HG03342 (cell line): ENCODE results near the gene CFAP45.
A peak's percentile ranks its signal among the peaks of the same experiment; 100 is the strongest.
"Not testable (repeated sequence)": the region's sequence is repeated elsewhere in the genome, so short reads cannot be mapped to it uniquely, and the experiment has no call there.

Experiments
- ATAC-seq: cut with Tn5 transposase; IDR thresholded peaks from one replicate; pipeline ENCODE4 v1.9.1; 2021; ENCODE audit warnings: mild to moderate bottlenecking, moderate library complexity; ENCODE audit not compliant: unreplicated experiment

The CFAP45 gene

DNA sequence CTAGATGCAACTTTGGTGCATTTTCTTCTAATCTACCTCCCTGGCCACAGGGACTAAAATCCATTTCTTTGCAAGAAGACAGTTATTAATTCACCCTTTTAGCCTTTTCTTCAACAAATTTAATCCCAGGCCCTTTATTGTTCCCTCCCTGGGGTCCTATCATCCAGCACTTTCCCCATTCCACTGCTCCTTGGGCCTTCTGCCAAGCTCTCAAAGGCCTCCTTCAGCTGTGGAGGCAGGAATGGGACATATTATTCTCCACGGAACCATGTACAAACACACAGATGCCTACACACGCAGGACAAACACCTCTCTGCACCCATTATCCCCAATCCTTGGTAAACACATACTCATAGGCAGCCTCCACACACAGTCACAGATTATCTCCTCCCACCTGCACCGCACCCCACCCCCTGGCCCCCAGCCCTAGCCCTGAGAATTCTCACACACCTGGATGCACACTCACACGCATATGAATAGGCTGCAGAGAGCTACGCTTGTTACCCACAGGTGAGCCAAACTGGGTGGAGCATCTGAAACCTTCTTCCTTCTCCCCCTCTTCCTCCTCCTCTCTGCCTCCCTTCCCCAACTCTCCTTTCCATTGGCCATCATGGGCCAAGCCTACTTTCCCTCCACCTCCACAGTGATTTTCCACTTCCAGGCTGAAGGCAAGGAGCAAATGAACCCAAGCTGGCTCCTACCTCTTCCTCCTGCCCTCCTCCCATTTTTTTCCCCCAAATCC lies 13.7 kb upstream of the CFAP45 start:
- ATAC-seq, result no peak

DNA sequence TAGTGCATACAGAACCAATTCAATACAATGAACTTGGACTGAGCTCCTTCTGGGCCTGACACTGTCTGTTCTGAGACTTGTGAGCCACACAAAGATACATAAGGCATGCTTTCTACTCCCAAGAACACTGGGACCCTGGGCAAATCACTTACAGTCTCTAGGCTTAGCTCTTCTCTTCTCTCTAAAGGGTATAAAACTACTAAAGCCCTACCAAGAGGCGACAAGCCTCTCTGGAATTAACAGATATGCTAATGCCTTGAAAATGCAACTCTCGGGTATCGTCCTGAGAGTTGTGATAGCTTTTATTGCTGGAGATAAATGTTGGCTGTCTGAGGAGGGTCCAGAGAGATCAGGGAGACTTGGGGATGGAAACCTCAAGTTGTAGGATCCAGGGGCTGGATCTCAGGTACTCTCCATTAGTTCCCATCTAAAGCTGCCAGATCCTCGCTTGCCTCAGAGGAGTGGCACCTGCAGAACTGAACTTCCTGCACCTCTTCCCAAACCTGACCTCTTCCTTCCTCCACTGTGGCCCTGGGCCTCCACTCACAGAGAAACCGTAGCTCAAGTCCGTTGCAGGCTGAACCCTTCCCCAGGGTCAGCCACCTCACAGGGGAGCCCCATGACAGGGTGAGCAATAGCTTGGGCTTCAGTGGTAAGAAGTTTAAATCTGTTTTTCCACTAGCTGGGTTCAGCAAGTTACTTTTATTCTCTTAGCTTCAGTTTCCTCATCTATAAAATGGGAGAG lies 11.5 kb upstream of the CFAP45 start:
- no peak for ATAC-seq

DNA sequence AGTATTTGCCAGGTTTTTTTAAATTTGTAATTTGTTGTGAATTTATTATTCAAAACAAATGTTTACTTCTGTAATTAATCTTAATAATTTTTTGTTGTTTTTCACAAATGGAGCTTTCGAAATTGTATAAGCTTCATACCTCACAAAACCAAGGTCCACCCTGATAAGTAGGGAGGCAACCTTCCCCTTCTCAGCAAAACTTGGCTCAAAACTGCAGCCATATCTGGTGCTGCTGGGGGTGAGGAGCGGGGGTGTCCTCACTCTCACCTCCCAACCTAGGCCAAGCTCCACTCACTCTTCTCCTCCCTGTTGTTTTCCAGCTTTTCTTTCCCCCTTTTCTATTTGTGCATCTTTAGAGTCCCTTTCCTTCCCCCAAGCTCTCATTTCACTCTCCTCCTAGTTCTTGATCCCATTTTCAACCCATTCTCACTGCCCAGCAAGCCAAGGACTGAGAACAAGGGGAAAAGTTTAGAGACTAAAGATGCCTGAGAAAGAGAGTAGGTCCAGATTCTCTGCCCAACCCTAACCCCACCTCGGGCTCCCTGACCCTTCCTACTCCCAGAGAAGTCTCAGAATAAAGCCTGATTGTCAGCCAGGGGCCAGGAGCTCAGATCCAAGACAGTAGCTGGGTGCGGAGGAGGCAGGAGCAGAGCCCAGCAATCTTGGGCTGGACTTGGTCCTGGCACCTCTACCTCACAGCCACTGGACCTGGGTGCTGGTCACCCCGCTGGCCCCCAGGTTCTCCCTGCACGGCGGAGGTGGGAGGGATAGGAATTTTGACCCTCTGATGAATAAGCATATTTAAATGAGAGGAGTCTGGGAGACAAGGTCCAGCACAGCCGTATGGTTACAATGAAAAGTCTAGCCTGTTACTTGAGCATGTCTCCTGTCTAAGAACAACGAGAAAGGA lies 8.3 kb upstream of the CFAP45 start:
- ATAC-seq, result no peak

DNA sequence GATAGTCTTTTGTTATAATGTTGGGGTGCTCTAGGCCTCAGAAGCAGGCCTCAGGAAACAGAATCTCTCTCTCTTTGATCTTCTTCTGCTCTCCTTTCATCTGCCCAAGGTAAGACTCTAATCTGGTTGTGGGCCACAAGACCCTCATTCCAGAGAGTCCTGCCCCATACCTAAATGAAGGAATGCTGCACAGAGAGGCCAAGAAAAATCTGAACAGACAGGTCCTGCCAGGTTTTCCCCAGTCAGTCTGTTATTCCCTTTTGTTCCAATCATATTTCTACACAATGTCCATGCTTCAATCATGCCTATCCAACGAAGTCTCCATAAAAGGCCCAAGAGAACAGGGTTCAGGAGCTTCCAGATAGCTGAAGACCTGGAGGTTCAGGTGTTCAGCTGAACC lies 7.0 kb upstream of the CFAP45 start:
- no peak for ATAC-seq

- ATAC-seq, result not testable (repeated sequence)
Observed at GRCh38 chr1:159904036-159904435, 4.1 kb upstream of the CFAP45 start.

DNA sequence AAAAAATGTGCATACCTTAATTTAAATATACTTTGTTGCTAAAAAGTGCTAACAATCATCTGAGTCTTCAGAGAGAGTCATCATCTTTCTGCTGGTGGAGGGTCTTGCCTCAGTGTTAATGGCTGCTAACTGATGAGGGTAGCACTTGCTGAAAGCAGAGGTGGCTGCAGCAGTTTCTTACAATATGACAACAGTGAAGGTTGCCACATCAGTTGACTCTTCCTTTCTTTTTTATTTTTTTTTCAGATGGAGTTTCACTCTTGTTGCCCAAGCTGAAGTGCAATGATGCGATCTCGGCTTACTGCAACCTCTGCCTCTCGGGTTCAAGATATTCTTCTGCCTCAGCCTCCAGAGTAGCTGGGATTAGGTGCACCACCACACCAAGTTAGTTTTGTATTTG lies 2.6 kb upstream of the CFAP45 start:
- no peak for ATAC-seq

DNA sequence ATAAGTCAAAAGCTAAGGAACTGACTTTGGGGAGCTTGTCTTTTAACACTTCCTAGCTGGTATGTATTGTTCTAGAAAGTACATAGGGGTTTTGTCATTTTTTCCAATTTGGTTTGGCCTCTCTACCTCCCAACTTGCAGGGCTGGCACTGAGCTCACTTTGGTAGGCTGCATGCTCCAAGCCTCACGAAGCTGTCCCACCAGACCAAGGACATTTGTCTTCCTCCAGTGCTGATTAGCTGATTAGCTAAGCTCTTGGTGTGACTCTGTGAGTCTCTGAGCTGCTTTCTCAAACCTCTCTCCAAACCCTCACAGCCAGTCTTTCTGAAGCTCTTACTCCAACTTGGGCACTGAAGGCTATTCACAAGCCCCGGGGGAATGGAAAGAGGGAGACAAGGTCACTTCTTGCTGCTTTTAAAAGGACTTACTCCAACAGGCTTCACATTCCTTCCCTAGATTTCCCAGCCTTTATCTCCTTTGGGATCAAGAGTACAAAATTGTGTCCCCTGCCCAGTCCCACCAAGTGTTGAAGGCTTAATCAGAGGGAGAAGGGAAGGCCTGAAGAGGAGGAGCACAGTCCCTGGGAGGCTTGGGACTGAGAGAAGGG lies 893 bp upstream of the CFAP45 start:
- no peak for ATAC-seq

DNA sequence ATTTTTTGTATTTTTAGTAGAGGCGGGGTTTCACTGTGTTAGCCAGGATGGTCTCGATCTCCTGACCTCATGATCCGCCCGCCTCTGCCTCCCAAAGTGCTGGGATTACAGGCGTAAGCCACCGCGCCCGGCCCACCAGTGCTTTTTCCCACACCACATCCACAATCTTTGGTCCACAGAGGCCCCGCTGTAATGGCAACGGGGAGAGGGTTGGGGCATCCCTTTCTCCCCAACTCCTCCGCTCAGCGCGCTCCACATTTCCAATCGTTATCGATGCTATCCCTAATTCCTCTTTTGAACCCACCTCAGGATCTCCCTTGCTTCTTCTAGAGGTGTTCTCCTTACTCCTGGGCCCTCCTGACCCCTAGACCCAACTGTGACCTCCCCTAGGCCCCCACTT lies 331 bp downstream of the CFAP45 start:
- not testable (repeated sequence) for ATAC-seq

DNA sequence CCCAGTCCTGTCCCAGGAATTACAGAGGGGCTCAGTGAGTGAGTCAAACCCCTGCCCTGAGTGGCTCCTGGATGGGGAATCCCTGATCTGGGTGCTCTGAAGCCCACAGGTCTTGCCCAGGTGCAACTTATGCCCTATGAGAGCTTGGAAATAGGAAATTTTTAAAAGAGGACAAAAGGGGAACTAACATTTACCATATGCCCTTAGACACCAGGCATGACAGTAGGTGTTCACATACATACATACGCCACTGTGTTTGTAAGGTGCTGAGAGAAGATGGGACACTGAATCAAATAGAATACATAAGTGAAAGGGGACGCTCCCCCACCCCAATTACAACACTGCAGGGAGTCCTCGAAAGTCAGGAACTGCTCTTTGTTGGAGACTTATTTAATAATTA lies 1.4 kb downstream of the CFAP45 start:
- ATAC-seq, result no peak

- no peak for ATAC-seq
Observed at GRCh38 chr1:159897962-159898361, 2.0 kb downstream of the CFAP45 start.

DNA sequence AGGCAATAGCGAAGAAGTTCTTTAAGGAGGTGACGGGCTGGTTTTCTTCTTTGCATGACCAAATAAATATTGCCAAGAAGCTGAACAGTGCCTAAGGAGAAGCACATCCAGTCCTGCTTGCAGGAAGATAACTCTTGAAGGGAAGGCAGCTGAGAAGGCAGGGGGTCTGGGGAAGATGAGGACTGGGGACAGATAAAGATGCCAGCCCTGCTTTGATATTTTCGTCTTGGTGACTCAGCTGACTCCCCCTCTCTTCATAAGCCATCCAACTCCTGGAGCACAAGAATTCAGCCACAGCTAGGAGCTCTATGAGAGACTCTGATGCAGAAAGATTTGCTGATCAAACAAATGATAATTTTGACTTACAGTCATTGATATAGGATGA lies 3.4 kb downstream of the CFAP45 start:
- ATAC-seq, result no peak

DNA sequence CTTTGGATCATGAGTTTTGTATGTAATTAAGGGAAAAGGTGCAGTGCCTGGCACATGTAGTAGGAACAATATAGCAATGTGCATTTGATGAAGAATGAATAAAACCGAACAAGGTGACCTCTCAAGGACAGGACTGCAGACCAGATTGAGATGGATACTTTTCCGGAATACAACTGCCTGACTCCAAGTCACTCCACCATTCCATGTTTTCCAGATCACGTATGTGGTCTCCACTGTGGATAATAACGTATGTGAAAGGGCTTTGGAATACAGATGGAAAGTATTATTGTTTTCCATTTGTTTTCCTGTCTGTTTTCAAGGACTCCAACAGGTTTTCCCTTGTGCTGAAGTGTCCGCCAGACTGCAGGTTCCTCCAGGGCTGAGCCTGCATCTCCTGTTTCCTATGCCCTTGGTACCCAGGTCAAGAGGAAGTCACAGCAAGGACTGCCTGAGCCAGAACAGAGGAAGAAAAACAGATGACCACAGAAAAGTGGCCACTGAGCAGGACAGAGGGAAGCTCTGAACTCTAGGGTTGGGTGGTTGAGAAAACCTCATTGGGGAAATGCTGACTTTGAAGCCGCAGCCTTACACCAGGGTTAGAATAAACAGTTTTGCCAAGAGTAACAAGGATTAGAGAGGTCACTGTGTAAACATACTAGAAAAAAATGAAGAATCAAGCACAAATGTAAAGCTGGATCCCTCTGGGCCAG lies 4.0 kb downstream of the CFAP45 start:
- ATAC-seq, result no peak

DNA sequence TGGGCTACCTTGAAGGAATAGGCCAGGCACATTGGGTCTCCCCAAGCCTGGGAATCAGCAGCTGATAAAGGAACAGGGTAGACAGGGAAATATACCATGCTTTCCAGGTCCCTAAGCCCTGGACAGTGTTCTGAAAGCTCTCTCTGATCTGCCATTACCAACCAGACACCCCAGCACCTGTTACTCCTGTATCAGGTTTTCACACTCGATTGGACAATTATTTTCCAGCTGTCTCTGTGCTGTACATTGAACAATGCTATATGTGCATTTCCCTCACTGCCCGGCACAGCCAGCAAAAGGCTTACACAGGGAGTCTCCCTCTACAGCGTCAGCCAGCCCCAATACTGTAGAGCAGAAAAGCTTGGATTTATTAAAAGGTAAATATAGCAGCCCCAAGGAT lies 4.7 kb downstream of the CFAP45 start:
- ATAC-seq, result no peak

- ATAC-seq, result no peak
Observed at GRCh38 chr1:159892944-159893343, 7.0 kb downstream of the CFAP45 start.

DNA sequence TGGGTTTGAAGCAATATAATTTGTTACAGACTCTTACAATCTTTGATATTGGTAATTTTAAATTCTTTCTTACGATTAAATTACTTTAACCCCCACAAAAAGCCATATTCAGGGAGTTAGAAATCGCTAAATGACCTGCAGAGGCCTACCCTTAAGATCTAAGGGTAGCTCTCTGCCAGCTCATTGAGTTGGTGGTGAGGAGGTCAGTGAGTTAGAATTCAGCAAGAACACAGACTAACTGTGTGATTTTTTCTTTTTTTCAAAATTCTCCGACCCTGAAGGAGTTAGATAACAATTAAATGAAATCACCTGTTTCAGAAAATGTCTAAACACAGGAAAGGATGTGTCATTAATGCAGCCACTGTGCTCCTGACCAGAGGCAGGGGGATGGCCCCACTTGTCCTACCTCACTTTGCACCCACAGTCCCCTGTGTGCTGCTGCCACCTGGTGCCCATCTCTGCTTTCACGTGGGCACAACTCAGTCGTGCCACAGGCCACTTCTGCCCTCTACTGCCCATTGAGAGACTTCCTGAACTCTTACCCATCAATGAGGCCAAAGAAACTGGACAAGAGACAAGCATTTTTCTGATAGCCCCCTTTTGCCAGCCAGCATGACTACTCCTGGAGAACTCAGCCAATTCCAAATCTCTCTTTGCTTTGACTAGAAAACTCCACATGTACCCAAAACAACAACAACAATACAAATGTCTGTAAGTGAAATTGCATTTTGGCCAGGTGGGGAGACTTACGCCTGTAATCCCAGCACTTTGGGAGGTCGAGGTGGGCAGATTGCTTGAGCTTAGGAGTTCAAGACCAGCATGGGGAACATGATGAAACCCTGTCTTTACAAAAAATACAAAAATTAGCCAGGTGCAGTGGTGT lies 8.4 kb downstream of the CFAP45 start:
- ATAC-seq, result peak; percentile 57

- ATAC-seq, result no peak
Observed at GRCh38 chr1:159890390-159890789, 9.6 kb downstream of the CFAP45 start.

DNA sequence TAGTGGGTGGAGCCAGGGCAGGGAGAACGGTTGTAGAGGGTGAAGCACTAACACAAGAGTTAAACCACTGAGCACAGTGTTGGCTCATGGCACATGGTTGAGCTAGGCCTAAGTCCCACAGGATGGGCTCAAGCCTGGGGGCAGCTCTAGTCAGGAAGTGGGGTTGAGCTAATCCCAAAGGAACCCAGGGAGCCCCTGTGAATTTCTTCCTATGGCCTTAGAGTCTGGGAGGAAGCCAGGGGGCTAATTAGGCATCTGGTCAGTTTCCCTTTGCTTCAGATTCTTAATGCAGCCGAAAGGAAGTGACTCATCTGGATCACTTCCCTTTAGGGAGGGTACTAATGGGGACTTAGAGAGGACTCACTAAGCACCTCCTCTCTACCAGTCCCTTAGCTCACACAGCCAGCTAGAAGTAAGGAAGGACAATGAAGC lies 10.1 kb downstream of the CFAP45 start:
- peak; percentile 93 for ATAC-seq

DNA sequence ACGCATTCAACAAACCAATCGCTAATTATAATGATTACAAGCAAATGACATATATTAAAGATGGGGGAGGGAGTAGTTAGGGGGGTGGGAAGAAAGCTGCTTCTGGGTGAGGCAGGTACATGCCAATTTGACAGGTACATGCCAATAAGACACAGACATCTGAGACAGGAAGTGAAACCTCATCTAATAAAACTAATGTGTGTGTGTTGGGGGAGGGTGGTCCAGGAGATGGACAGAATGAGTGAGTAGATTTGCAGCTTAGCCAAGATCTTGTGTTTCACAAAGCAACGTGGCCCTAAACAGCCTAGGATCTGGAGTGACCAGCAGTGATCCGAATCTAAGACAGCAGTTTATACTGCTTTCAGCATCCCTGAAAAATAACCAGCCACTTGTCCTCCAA lies 10.8 kb downstream of the CFAP45 start:
- ATAC-seq, result peak; percentile 31

GRCh38 chr1:159884296-159884695 lies 15.7 kb downstream of the CFAP45 start:
- no peak for ATAC-seq
